ENCODE measurements around the gene ZNF217.
"Not testable (repeated sequence)": the region's sequence is repeated elsewhere in the genome, so short reads cannot be mapped to it uniquely, and the experiment has no call there.

Gene ZNF217

GRCh38 chr20:53589321-53590065, 4.1 kb downstream of the ZNF217 start:
- not testable (repeated sequence) for H3K36me3 ChIP-seq (replicated peaks); H3K9me3 ChIP-seq; H3K27me3 ChIP-seq (ENCODE audit: low read depth)
- Histone ChIP-seq H3K4me1 (peaks cover 42% of the 10 kb centered on the region), H3K4me3 (peak overlapping the region; percentile 11; the same call in 1 of the 2 replicates)
- in situ Hi-C loops (cut with MboI; ENCODE audit: low sequenced_read_pairs) = loop anchor here (10.0 kb wide), 1 partner anchor 165 kb away; no protein-coding TSS in a partner anchor
- peak in 1 of 2 experiments; percentile 64 for DNase-seq (ENCODE audit: low spot score in 2 of 2)

- H3K4me1 ChIP-seq = peaks cover 60% of the 10 kb centered on the region
- not testable (repeated sequence) for H3K4me3 ChIP-seq
These were observed 6.4 kb downstream of the ZNF217 start for GRCh38 chr20:53587157-53587703.

GRCh38 chr20:53586640-53587039, 7.0 kb downstream of the ZNF217 start:
- peak in 1 of 2 experiments; percentile 63 for DNase-seq (ENCODE audit: low spot score in 2 of 2)
- H3K4me1 ChIP-seq = peaks cover 60% of the 10 kb centered on the region
- no peaks in the 10 kb centered on the region for H3K27me3 ChIP-seq (ENCODE audit: low read depth)
- peaks cover 17% of the 10 kb centered on the region for H3K36me3 ChIP-seq (replicated peaks)
- no peak overlapping the region for H3K4me3 ChIP-seq
- in situ Hi-C loops (cut with MboI; ENCODE audit: low sequenced_read_pairs) = loop anchor here (10.0 kb wide), 1 partner anchor 168 kb away; no protein-coding TSS in a partner anchor
- H3K9me3 ChIP-seq = no peaks in the 10 kb centered on the region

More at GRCh38 chr20:53587157-53587703, 6.4 kb downstream of the ZNF217 start:
- not testable (repeated sequence) for H3K27me3 ChIP-seq (ENCODE audit: low read depth); DNase-seq (ENCODE audit: low spot score in 2 of 2); H3K9me3 ChIP-seq
- in situ Hi-C loops (cut with MboI; ENCODE audit: low sequenced_read_pairs) = loop anchor here (10.0 kb wide), 1 partner anchor 168 kb away; no protein-coding TSS in a partner anchor
- peaks cover 11% of the 10 kb centered on the region for H3K36me3 ChIP-seq (replicated peaks)

GRCh38 chr20:53585910-53586309, 7.7 kb downstream of the ZNF217 start:
- Histone ChIP-seq H3K36me3 (replicated peaks) (peaks cover 24% of the 10 kb centered on the region), H3K4me1 (peaks cover 58% of the 10 kb centered on the region)
- H3K4me3 ChIP-seq; H3K9me3 ChIP-seq; DNase-seq (ENCODE audit: low spot score in 2 of 2); H3K27me3 ChIP-seq (ENCODE audit: low read depth): not testable (repeated sequence)
- in situ Hi-C loops (cut with MboI; ENCODE audit: low sequenced_read_pairs) = loop anchor here (10.0 kb wide), 1 partner anchor 169 kb away; no protein-coding TSS in a partner anchor

- in situ Hi-C loops (cut with MboI; ENCODE audit: low sequenced_read_pairs) = loop anchor here (10.0 kb wide), 1 partner anchor 170 kb away; no protein-coding TSS in a partner anchor
- not testable (repeated sequence) for H3K27me3 ChIP-seq (ENCODE audit: low read depth); H3K4me3 ChIP-seq; DNase-seq (ENCODE audit: low spot score in 2 of 2); H3K9me3 ChIP-seq
- H3K36me3 ChIP-seq (replicated peaks) = peaks cover 33% of the 10 kb centered on the region
- peaks cover 63% of the 10 kb centered on the region for H3K4me1 ChIP-seq
These were observed 8.6 kb downstream of the ZNF217 start for GRCh38 chr20:53585004-53585569.

GRCh38 chr20:53584550-53584913, 9.1 kb downstream of the ZNF217 start:
- Histone ChIP-seq H3K4me1 (peaks cover 67% of the 10 kb centered on the region), H3K36me3 (replicated peaks) (peaks cover 38% of the 10 kb centered on the region)
- in situ Hi-C loops (cut with MboI; ENCODE audit: low sequenced_read_pairs) = loop anchor here (10.0 kb wide), 1 partner anchor 170 kb away; no protein-coding TSS in a partner anchor
- not testable (repeated sequence) for H3K27me3 ChIP-seq (ENCODE audit: low read depth); H3K4me3 ChIP-seq; H3K9me3 ChIP-seq
- peak in 1 of 2 experiments; percentile 48 for DNase-seq (ENCODE audit: low spot score in 2 of 2)

GRCh38 chr20:53583660-53584549, 9.7 kb downstream of the ZNF217 start:
- Histone ChIP-seq H3K4me1 (peaks cover 70% of the 10 kb centered on the region), H3K36me3 (replicated peaks) (peaks cover 44% of the 10 kb centered on the region), H3K4me3 (peak overlapping the region; percentile 10)
- DNase-seq (ENCODE audit: low spot score in 2 of 2) = peak; percentile 40 to 53
- H3K27me3 ChIP-seq (ENCODE audit: low read depth); H3K9me3 ChIP-seq: not testable (repeated sequence)
- in situ Hi-C loops (cut with MboI; ENCODE audit: low sequenced_read_pairs) = loop anchor here (10.0 kb wide), 1 partner anchor 171 kb away; no protein-coding TSS in a partner anchor

GRCh38 chr20:53582574-53583351, 10.9 kb downstream of the ZNF217 start:
- in situ Hi-C loops (cut with MboI; ENCODE audit: low sequenced_read_pairs) = loop anchor here (10.0 kb wide), 1 partner anchor 172 kb away; no protein-coding TSS in a partner anchor
- Histone ChIP-seq H3K36me3 (replicated peaks) (peaks cover 52% of the 10 kb centered on the region), H3K4me3 (peak overlapping the region; percentile 10), H3K9me3 (no peaks in the 10 kb centered on the region), H3K4me1 (peaks cover 73% of the 10 kb centered on the region), H3K27me3 (ENCODE audit: low read depth) (no peaks in the 10 kb centered on the region)
- peak; percentile 48 to 84 for DNase-seq (ENCODE audit: low spot score in 2 of 2)

GRCh38 chr20:53582251-53582570, 11.4 kb downstream of the ZNF217 start:
- Histone ChIP-seq H3K4me1 (peaks cover 71% of the 10 kb centered on the region), H3K36me3 (replicated peaks) (peaks cover 58% of the 10 kb centered on the region), H3K9me3 (no peaks in the 10 kb centered on the region), H3K4me3 (no peak overlapping the region), H3K27me3 (ENCODE audit: low read depth) (no peaks in the 10 kb centered on the region)
- in situ Hi-C loops (cut with MboI; ENCODE audit: low sequenced_read_pairs) = loop anchor here (10.0 kb wide), 1 partner anchor 173 kb away; no protein-coding TSS in a partner anchor
- DNase-seq (ENCODE audit: low spot score in 2 of 2) = no peak

GRCh38 chr20:53581444-53582250, 12.0 kb downstream of the ZNF217 start:
- no peak overlapping the region for H3K4me3 ChIP-seq
- H3K4me1 ChIP-seq = peaks cover 65% of the 10 kb centered on the region
- H3K9me3 ChIP-seq = no peaks in the 10 kb centered on the region
- in situ Hi-C loops (cut with MboI; ENCODE audit: low sequenced_read_pairs) = loop anchor here (10.0 kb wide), 1 partner anchor 173 kb away; no protein-coding TSS in a partner anchor
- H3K27me3 ChIP-seq (ENCODE audit: low read depth) = no peaks in the 10 kb centered on the region
- peaks cover 63% of the 10 kb centered on the region for H3K36me3 ChIP-seq (replicated peaks)
- DNase-seq (ENCODE audit: low spot score in 2 of 2) = no peak

GRCh38 chr20:53580376-53581111, 13.1 kb downstream of the ZNF217 start:
- peaks cover 55% of the 10 kb centered on the region for H3K4me1 ChIP-seq
- H3K36me3 ChIP-seq (replicated peaks) = peaks cover 74% of the 10 kb centered on the region
- H3K27me3 ChIP-seq (ENCODE audit: low read depth) = no peaks in the 10 kb centered on the region
- H3K4me3 ChIP-seq = peak overlapping the region; percentile 20
- in situ Hi-C loops (cut with MboI; ENCODE audit: low sequenced_read_pairs) = loop anchor here (10.0 kb wide), 1 partner anchor 174 kb away; no protein-coding TSS in a partner anchor
- no peaks in the 10 kb centered on the region for H3K9me3 ChIP-seq
- DNase-seq (ENCODE audit: low spot score in 2 of 2) = no peak

All from HAP-1 (cell line).